ENCODE measurements around the gene NET1.

The NET1 gene

GRCh38 chr10:5442065-5442989 is 30.0 kb downstream of the NET1 start:
- DNase-seq (ENCODE audit: low spot score) = no peak

DNA sequence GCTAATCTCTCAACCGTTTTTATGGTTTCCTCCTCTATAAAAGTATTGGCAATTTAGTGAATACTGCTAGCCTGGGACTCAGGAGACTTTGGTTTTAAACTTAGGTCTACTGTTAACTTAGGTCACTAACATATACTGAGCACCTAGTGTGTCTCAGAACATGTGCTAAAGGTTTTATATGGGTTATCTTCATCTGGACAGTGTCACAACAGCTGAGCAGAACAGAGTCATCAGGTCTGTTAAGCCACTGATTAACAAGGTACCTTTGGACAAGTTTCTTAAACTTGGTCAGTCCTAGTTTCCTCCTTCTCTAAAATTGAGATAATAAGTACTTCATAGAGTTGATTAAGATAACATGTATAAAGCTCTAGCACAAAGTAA is 30.6 kb downstream of the NET1 start:
- DNase-seq (ENCODE audit: low spot score) = no peak

GRCh38 chr10:5443429-5443828 is 31.1 kb downstream of the NET1 start:
- no peak for DNase-seq (ENCODE audit: low spot score)

GRCh38 chr10:5445006-5445405 is 32.6 kb downstream of the NET1 start:
- DNase-seq (ENCODE audit: low spot score) = no peak

GRCh38 chr10:5446390-5446926 is 34.1 kb downstream of the NET1 start:
- no peak for DNase-seq (ENCODE audit: low spot score)

DNA sequence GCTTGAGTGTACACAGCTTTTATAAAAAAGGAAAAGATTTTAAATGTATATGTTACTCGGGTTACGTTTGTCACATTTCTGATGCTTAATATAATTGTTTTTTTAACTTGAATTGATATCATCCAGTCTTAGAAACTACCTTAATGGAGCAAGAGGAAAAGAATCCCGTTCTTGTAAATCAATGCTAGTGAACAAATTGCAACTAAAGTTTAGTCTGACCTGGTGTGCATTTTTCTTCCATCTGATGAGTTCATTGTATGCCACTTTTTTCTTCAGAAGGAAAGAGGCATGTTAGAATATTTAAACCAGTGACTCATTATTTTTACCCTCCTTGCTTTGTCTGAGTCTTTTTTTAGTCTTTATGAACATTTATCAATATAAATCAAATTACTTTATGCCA is 34.7 kb downstream of the NET1 start:
- no peak for DNase-seq (ENCODE audit: low spot score)

DNA sequence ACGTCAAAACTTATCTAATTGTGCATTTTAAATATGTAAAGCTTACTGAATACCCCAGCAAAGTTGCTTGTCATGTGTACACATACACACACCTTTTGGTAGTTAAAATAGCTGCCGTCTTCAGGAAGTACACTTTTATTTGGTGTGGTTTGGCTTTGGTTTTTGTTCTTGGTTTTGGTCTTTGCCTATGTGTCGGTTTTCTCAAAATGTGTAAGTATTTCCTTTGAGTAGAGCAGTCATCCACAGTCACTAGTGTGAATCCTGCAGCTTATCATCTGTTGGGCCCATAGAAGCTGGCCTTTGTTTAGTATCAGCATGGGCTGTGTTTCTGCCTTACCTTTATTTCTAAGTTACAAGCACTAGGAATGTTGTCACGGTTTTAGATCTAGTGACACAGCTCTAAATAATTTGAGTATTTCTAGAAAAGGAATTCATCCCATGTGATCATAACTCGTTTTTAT is 35.3 kb downstream of the NET1 start:
- DNase-seq (ENCODE audit: low spot score) = no peak

GRCh38 chr10:5448333-5449001 is 36.1 kb downstream of the NET1 start:
- DNase-seq (ENCODE audit: low spot score) = no peak

DNA sequence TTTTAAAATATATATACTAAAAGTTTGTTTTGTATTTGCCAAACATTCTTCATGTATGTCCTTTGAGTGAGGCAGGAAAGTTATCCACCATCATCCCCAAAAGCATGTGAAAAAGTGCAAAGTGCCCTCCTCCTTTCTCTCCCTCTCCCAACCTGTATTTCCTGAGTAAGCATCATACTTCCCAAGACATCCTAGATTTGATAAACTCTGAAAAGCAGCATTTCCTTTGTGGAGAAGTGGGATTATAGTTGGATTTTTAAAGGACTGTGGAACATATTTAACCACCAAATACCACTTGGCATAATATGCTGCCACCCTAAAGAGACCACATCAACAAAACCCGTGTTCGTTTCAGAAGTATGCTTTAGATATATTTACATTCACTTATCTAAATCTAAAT is 36.9 kb downstream of the NET1 start:
- DNase-seq (ENCODE audit: low spot score) = no peak

DNA sequence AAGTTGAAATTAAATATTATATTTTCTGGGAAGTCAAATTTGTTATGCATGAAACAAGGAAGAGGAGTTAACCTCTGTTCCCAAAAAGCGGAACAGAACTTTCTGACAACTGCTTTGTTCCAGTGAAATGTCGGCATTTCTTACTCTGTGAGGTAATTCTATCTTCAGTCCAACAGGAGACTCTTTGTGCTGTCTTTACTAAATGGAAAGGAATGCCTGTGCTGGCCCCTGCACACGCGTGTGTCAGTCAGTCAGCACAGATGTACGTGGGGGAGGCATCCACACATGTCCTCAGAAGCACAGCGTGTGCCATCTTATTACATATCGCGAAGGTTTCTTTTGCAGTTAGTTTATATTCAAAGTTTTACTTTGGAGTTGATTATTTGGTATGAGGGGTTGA is 37.5 kb downstream of the NET1 start:
- DNase-seq (ENCODE audit: low spot score) = no peak

DNA sequence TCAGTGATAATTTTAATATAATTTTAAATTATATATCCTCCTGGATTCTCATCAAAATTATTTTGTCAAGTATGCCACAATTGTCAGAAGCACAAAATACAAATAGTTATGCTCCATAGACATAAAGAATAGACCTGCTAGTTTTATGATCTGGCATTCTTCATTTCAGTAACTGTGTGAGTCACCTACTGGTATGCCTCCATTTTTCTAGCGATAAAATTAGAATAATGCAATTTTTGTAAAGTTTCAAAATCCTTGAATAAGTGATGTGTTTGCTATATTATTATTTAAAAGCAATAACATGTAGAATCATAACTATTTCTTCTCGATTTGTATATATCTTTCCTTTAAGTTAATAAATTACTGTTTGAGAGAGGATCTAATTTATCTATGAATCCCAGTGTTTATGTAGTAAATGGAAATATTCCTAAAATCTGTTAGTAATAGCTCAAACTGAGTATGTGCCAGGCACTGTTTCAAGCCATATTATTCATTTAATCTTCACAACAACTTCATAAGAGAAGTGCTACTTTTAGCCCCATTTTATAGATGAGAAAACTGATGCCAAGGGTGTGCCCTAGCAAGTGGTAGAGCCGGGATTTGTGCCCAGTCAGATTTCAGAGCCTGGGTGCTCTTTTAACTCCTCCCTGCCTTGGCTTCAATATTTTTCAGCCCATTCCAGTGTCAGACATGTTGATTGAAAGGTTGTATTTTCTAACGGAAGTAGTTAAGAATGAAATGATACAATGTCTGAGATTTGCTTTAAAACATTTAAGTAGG is 38.4 kb downstream of the NET1 start:
- no peak for DNase-seq (ENCODE audit: low spot score)

DNA sequence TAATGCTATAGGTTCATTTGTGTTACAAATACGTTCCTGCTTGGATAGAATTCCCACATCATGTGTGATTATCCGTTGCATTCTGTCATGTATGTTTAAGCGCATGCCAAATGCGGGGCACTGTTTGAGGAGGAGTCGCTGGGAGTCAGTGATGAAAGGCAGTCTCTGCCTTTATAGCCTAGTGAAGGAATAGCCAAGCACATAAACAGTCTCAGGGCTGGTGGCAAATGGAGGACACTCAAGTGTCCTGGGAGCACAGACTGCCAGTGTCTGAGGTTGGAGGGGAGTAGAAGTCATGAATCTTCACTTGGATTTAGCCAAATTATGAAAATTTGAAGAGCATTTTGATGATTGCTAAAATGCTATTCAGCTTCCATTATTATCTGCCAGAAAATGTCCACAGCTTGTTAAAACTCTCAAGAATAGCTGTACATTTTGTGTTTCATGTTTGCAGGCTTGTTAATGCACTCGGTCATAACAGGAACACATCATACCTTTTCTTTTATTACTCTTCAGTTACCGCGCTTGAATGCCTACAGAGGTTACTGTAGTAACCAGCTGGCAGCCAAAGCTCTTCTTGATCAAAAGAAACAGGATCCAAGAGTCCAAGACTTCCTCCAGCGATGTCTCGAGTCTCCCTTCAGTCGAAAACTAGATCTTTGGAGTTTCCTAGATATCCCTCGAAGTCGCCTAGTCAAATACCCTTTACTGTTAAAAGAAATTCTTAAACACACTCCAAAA is 41.6 kb downstream of the NET1 start:
- DNase-seq (ENCODE audit: low spot score) = no peak

DNA sequence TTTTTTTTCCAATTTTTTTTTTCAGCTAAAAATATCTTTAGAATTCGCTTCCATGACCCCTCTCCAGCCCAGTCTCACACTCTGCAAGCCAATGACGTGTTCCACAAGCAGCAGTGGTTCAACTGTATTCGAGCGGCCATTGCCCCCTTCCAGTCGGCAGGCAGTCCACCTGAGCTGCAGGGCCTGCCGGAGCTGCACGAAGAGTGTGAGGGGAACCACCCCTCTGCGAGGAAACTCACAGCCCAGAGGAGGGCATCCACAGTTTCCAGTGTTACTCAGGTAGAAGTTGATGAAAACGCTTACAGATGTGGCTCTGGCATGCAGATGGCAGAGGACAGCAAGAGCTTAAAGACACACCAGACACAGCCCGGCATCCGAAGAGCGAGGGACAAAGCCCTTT is 44.2 kb downstream of the NET1 start:
- no peak for DNase-seq (ENCODE audit: low spot score)

GRCh38 chr10:5457741-5458140 is 45.4 kb downstream of the NET1 start:
- DNase-seq (ENCODE audit: low spot score) = no peak

DNA sequence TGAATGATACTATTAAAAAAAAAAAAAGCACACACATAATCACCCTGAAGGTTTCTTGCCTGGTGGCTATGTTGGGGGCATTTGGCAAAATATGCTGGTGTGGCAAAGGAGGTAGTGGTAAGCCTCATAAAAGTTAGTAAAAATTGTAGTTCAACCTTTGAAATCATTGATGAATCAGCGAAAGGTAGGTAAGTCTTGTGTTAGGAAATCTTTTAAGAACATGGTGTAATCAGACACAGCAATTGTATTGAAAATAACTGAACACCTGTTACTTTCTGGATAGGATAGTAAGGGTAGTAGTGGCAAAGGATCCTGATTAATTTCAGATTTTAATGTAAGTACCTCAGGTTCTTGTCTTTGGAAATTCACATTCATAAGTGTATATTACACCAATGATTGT is 46.1 kb downstream of the NET1 start:
- no peak for DNase-seq (ENCODE audit: low spot score)

DNA sequence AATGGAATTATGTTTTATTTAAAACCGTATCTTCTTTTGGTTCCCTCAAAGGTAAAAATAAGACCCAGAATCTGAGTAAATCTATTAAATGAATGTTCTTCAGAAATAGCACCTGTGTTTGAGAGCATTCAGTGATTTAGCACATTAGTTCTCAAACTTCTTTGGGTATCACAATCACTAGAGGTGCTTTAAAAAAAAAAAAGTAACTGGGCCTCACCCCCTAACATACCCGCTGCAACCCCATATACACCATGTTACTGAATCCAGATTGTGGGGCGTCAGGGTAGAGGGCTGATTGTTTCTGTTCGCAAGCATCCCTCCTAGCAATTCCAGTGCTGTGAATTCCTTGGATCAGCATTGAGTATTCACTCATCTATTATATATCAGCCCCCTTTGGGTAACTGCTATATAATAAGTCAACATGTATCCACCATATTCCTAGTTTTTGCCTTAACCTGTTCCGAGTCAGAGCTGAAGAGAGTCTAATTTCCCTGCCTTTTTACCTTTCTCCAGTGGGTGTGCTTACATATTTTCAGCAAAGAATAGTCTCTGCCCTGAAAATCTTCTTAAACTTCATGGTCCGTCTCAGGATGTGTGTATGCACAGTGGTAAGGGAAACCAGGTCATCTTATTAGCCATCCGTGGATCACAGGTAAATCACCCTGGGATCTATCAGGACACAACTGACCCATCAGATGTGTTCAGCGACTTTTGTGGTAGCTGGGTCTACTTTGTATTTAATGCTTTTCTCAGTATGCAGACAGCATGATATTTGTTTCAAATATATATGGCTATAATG is 46.8 kb downstream of the NET1 start:
- DNase-seq (ENCODE audit: low spot score) = no peak

- no peak for DNase-seq (ENCODE audit: low spot score)
Observed at GRCh38 chr10:5460468-5461202, 48.3 kb downstream of the NET1 start.

DNA sequence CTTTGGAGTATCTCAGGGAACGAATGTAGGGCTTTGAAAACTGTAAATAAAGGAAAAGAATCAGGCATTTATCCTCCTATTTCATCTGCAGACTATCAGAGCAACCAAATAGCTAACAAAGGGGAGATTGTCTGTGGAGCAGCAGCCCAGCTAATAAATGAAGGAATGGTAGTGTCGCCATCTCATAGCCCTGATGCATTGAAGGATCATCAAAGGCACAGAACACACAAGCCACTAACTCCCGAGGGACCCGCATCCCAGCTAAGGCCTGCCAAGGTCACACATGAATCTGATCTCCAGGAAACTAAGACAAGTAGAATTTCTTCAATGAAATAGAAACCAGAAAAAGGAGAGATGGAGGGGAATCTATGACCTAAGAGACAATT is 48.8 kb downstream of the NET1 start:
- DNase-seq (ENCODE audit: low spot score) = no peak

- no peak for DNase-seq (ENCODE audit: low spot score)
Observed at GRCh38 chr10:5461914-5462840, 49.8 kb downstream of the NET1 start.
